Stimulated activated CD4-positive, alpha-beta T cell treated with anti-CD3 and anti-CD28 coated beads, Interleukin-4, amount 100 ng/mL, for 1 hour (primary cell): ENCODE measurements around the gene SLC1A2.
A peak's percentile ranks its signal among the peaks of the same experiment; 100 is the strongest.

ENCODE experiments used
- DNase-seq: peaks from one replicate; pipeline ENCODE4 v3.0.0-alpha.2; 2020

Gene SLC1A2

DNA sequence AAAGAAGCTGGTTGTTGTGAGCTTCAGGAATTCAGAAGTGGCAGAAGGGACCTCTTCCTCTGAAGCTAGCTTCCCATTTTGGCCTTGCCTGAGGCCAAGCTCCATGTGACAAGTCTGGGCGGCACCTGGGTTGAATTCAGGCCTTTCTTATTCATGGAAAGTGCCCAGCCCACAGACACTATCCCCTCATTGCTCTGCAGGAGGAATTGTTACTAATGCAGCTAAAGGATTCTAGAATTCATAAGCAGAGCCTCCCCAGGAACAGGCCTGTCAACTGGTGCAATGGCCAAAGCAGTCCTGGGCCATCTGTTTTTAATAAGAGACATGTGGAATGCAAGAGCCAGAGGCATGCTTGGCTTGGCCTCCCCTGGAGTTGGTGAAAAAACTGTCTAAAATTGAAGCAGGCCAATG is 71.4 kb downstream of the SLC1A2 start:
- no peak for DNase-seq

GRCh38 chr11:35347173-35347878 is 72.0 kb downstream of the SLC1A2 start:
- no peak for DNase-seq

DNA sequence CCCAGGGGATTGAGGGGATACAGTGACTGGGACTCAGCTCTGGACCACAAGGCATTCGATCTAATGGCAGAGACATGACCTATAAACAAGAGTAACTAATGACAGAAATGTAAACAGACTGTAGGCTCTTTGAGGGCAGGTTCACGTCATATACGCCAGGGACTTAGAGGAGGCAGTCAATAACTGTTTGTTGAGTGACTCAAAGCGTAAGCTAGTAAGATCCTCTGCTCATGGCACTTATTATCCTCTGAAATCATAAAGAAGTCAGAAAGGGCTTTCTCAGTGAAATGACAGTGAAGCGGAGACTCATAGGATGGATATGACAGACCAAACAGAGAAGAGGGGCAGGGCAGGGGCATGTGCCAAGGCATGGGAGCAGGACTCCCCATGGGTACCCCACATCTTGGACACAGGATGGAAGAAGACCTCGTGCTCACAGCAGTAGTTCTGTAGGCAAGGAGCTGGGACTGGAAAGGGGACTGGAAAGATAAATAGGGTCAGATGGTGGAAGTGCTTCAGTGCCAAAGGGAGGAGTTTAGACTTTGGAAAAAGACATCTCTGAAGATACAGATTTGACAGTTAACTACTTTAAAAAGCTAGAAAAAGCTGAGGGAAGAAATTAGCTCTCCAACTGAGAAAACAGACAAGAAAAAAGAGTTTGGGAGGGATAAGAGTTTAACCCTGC is 72.7 kb downstream of the SLC1A2 start:
- no peak for DNase-seq

- no peak for DNase-seq
These were observed 74.4 kb downstream of the SLC1A2 start for GRCh38 chr11:35344681-35345574.

GRCh38 chr11:35343033-35343598 is 76.2 kb downstream of the SLC1A2 start:
- DNase-seq: peak; percentile 4

GRCh38 chr11:35340715-35341114 is 78.6 kb downstream of the SLC1A2 start:
- DNase-seq: no peak

GRCh38 chr11:35340071-35340470 is 79.3 kb downstream of the SLC1A2 start:
- no peak for DNase-seq

- DNase-seq: no peak
These were observed 80.4 kb downstream of the SLC1A2 start for GRCh38 chr11:35338921-35339320.

GRCh38 chr11:35337914-35338305 is 81.4 kb downstream of the SLC1A2 start:
- DNase-seq: no peak

DNA sequence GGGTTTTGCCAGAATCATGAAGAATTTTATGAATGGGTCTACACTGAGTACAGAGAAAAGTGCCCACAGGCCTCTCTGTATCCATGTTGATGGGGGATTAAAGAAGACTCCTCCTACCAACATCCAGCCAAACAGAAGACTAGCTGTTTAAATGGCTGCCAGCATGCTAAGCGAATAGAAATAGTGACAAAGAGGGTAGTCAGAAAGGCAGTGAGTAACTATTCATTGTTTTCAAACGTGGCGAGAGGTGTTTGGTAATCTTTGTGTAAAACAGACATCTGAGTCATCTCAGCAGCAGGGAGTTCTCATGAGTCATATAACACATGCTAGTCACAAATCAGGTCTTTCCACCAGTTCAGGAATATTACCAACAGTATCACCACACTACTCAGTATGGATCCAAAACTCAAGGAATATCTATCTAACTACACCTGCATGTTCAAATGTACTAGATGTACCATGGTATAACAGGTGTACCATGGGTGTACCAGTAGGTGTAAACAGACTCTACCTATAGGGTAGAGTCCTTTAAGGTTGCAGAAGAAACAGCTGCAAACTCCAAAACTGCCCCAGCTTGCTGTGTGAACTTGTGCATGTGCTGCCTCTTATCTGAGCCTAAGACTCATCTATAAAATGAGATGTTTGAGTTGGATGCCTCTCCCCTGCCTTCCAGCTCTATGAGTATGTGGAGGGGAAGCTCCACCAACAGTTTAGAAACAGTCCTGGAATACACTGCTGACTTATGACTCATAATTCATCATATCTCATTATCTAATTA is 82.0 kb downstream of the SLC1A2 start:
- no peak for DNase-seq

DNA sequence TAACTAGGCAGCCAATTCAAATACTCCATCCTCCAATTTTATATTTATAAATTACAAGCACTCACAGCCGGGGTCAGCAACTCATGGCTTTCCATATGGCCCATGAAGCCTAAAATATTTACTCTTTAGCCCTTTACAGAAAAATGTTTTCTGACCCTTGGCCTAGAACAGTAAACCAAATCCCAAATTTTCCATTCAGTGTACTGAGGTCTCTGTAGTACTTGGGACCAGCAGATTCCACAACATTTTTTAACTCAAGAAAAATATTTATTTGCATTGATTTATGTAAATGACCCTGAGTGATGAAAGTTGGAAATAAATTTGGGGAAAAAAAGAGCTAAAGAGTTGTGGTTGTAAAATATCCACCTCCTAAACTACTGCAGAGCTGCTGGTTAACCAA is 82.6 kb downstream of the SLC1A2 start:
- DNase-seq: no peak

GRCh38 chr11:35335226-35335625 is 84.1 kb downstream of the SLC1A2 start:
- no peak for DNase-seq

DNA sequence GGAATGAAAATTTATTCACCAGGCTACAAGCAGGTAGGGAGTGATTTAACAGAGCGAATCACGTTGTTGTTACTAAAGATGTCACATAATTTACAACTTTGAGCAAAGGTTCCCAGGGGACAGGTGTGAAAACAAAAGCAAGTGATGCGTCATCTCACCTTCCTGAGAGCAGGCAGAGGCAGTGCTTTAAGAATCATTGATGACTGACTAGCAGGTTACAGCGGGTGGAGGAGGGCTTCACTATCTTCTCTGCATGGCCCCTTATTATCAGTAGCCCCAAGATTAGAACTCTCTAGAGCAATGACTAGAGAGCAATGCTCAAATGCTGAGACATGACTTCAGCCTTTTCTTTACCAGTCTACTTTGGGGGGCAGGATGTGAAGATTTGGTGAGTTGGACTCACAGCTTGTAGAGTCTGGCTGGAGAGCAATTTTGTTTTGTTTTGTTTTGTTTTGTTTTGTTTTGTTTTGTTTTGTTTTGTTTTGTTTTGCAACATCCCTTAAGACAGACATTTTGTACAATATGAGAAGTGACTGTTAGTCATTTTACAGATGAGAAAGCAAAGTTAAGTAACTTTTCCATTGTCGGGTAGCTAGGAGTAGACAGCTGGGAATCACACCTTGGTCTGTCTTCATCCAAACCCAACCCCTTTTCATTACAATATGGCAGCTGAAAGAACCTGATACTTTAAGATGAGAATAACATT is 84.8 kb downstream of the SLC1A2 start:
- no peak for DNase-seq

- DNase-seq: no peak
These were observed 86.8 kb downstream of the SLC1A2 start for GRCh38 chr11:35332524-35332923.

- DNase-seq: peak; percentile 13
These were observed 88.4 kb downstream of the SLC1A2 start for GRCh38 chr11:35330931-35331330.

DNA sequence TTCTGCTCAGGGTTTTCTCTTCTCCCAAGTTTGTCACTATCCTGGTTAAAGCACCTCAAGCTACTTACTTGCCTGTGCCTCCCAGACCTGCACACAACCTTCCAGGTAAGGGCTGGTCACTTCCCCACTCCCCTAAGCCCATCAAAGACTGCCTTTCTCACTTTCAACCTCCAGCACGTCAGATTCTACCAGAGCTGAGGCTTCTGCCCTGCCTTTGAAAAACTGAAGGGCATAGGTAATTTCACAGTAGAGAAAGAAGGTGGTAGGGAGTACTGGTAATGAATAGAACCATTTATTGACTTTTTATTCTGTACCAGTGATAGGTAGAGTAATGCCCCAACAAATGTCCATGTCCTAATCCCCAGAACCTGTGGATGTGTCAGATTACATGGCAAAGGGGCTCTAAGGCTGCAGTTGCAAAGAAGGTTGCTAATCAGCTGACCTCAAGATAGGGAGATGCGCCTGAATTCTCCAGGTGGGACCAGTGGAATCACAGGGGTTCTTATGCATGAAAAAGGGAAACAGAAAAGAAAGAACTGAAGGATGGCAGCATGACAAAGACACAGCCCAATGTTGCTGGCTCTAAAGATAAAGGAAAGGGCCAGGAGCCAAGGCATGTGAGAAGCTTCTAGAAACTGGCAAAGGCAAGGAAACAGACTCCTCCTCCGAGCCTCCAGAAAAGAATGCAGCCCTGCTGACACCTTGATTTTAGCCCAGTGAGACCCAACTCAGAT is 89.0 kb downstream of the SLC1A2 start:
- no peak for DNase-seq

GRCh38 chr11:35327829-35328228 is 91.5 kb downstream of the SLC1A2 start:
- no peak for DNase-seq

GRCh38 chr11:35326266-35326879 is 93.0 kb downstream of the SLC1A2 start:
- DNase-seq: no peak

GRCh38 chr11:35324981-35325380 is 94.4 kb downstream of the SLC1A2 start:
- DNase-seq: no peak

DNA sequence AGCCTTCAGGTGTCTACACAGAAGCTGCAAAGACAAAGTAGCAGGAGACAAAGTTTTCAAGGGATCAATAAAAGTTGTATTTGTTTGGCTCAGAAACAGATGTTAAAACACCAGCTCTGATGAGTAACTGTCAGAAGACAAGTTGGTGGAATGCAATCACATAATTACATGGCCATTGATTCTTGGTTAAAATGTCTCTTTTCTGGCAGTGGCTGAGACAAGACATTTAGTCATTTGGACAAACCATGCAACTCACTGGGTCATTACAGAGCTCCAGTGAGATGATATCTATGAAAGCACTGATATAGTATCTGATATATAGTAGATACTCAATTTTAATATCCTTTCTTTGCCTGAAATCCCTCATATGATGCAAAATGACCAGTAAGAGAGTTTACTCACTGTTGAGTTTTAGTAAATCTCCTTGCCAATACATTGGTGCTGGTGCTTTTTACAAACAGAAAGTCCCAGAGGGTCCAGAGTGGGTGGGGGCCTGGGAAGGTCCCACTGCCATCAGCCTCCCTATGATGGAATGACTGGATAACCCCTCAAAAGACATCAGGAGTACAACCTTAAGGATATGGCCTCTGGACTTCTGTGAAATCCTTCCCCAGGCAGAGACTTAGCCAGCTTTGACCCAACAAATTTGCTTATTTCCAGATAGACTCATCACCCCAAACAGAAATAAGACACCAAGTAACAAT is 95.0 kb downstream of the SLC1A2 start:
- no peak for DNase-seq
